A673 (cell line): Measurements from ENCODE around the gene POMT2. TPM values are rescaled to one million over a fixed set of nuclear protein-coding genes. Genes with fewer than 3 reads are reported as not detected.

Experiments used
- BruUV-seq: library from RNA; stranded (reverse); fragments of 400-500 nt; replicated peaks from 2 replicates; lab custom pipeline; 2021; lab: Mats Ljungman, UMichigan
- CTCF ChIA-PET: fragments of 300-600 bp; sonication (Branson Sonifier 250); formaldehyde crosslinking; loops from one replicate; lab custom pipeline; 2022; ENCODE audit warnings: antibody characterized with exemption; lab: Charles Lee
- POLR2A ChIA-PET: fragments of 300-600 bp; sonication (Branson Sonifier 250); formaldehyde crosslinking; loops from one replicate; lab custom pipeline; 2022; ENCODE audit warnings: antibody characterized with exemption; ENCODE audit not compliant: low non-redundant PET; lab: Charles Lee
- DNase-seq: peaks from one replicate; pipeline ENCODE4 v3.0.0-alpha.2; 2015; ENCODE audit warnings: low spot score
- H3K27ac ChIP-seq: fragments of 200-600 bp; sonication (generic); 2 replicates; pipeline ENCODE4 v1.5.1; 2016; ENCODE audit warnings: mixed run types, low read depth, mild to moderate bottlenecking, mixed read lengths, antibody characterized with exemption, low read length; ENCODE audit not compliant: poor library complexity, severe bottlenecking
- H3K27me3 ChIP-seq: fragments of 200-600 bp; sonication (generic); replicated peaks from 2 replicates; pipeline ENCODE4 v1.6.1; 2017; ENCODE audit warnings: mixed run types, low read depth, mild to moderate bottlenecking, mixed read lengths, antibody characterized with exemption, low read length; ENCODE audit not compliant: insufficient read depth, poor library complexity
- H3K36me3 ChIP-seq: fragments of 200-600 bp; sonication (generic); 2 replicates; pipeline ENCODE4 v1.6.1; 2016; ENCODE audit warnings: mixed run types, mild to moderate bottlenecking, mixed read lengths, antibody characterized with exemption, low read length; ENCODE audit not compliant: insufficient read depth, poor library complexity, severe bottlenecking
- H3K4me1 ChIP-seq: fragments of 200-600 bp; sonication (generic); 2 replicates; pipeline ENCODE4 v1.6.1; 2017; ENCODE audit warnings: mixed run types, mild to moderate bottlenecking, mixed read lengths, antibody characterized with exemption, low read length; ENCODE audit not compliant: insufficient read depth, poor library complexity, severe bottlenecking
- H3K4me3 ChIP-seq: fragments of 200-600 bp; sonication (generic); 2 replicates; pipeline ENCODE4 v1.5.1; 2016; ENCODE audit warnings: low read depth, mixed run types, mild to moderate bottlenecking, mixed read lengths, low read length; ENCODE audit not compliant: poor library complexity, severe bottlenecking
- H3K9me3 ChIP-seq: fragments of 200-600 bp; sonication (generic); 2 replicates; pipeline ENCODE4 v1.6.1; 2016; ENCODE audit warnings: mixed run types, low read depth, mild to moderate bottlenecking, mixed read lengths, antibody characterized with exemption, low read length; ENCODE audit not compliant: poor library complexity, severe bottlenecking
- CTCF ChIP-seq: fragments of 300-800, 200-600 bp; sonication (generic); conservative IDR thresholded peaks from 2 replicates; pipeline ENCODE4 v1.5.1; 2017; ENCODE audit warnings: low read depth, mild to moderate bottlenecking, antibody characterized with exemption, low read length, moderate library complexity, mixed read lengths
- EZH2 ChIP-seq: fragments of 200-600 bp; sonication (generic); IDR thresholded peaks from 2 replicates; pipeline ENCODE4 v1.6.1; 2017; ENCODE audit warnings: borderline replicate concordance, low read depth, mild to moderate bottlenecking, mixed read lengths, antibody characterized with exemption, low read length; ENCODE audit not compliant: poor library complexity, severe bottlenecking
- intact Hi-C: fragments of 100-400 bp; cut with micrococcal nuclease; formaldehyde crosslinking; loops from one replicate; pipeline ENCODE4 v1.10.0; 2022; ENCODE audit not compliant: unreplicated experiment
- total RNA-seq: library from RNA; stranded (reverse); gene quantifications from 2 replicates; pipeline ENCODE4 v1.2.3, GENCODE V29; 2021

Gene POMT2
- total RNA-seq, 1 experiment from 2014 or later: 55.6 TPM

DNA sequence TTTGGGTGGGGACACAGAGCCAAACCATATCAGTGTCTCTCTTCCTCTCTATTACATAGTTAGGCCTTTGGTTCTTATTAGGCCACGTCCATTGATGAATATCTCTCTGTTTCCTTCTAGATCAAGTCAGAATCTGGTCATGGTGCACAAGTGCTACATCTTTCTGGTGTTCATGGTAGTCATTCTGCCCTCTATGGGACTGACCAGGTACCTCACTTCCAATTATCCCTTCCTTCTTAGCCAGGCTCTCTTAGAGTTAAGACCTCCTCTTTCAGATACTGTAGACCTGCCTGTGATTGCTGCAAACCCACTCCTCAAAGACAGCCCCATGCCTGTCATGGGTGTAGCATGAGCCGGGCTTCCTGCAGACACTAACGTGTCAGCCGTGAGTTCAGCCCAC is 74.9 kb downstream of the POMT2 start:
- no peak for DNase-seq
- no peak overlapping the region for H3K4me3 ChIP-seq
- no peaks in the 10 kb centered on the region for H3K9me3 ChIP-seq
- no peaks in the 10 kb centered on the region for H3K36me3 ChIP-seq
- no TSS peak for BruUV-seq
- H3K27me3 ChIP-seq: no peaks in the 10 kb centered on the region
- TF ChIP-seq EZH2 (no peak), CTCF (0 out of 2 replicates have a peak, but pooled peaks have one; percentile 21)
- H3K27ac ChIP-seq: no peak overlapping the region
- H3K4me1 ChIP-seq: no peaks in the 10 kb centered on the region
- intact Hi-C loops: no loop called here
- CTCF ChIA-PET: no interaction called here
- POLR2A ChIA-PET: no interaction called here

DNA sequence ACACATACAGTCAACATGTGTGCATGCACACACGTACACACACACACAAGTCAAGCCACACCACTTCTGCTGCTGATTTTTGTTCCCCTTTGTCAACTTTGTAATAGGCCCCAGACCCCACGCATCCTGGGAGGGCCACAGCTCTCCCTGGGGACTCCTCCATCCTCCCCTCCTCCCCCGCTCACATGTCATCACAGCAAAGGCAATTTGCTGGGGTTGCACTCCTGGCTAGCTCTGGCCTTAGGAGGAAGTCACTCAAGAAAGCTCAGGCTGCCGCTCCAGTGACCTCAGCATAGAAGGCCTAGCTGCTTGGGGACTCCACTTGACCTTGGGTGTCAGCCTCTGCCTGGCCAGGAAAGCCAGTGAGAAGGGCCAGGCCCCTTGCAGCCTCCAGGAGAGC is 76.8 kb downstream of the POMT2 start:
- intact Hi-C loops: no loop called here
- TF ChIP-seq EZH2 (no peak), CTCF (no peak)
- Histone ChIP-seq H3K27ac (no peak overlapping the region), H3K9me3 (no peaks in the 10 kb centered on the region), H3K36me3 (no peaks in the 10 kb centered on the region), H3K4me1 (no peaks in the 10 kb centered on the region), H3K27me3 (no peaks in the 10 kb centered on the region), H3K4me3 (no peak overlapping the region)
- BruUV-seq: no TSS peak
- DNase-seq: no peak
- ChIA-PET POLR2A (no interaction called here), CTCF (no interaction called here)

DNA sequence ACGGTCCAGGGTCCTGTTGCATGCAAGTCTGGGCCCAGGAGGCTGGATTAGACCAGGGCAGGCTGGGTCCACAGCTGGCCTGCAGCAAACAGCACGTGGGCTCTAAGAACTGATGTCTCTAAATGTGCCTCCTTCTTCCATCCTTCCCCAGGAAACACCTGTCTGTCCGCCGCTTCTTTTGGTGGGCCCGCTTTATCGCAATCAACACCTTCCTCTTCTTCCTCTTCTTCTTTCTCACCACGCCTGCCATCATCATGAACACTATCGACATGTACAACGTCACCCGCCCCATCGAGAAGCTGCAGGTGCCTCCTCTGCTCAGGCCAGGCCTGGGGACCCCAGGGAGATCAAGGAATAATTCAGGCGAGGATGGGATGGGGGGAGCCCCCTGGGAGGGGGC is 77.9 kb downstream of the POMT2 start:
- Histone ChIP-seq H3K27me3 (no peaks in the 10 kb centered on the region), H3K4me3 (no peak overlapping the region), H3K36me3 (no peaks in the 10 kb centered on the region), H3K9me3 (no peaks in the 10 kb centered on the region), H3K4me1 (no peaks in the 10 kb centered on the region), H3K27ac (no peak overlapping the region)
- no peak for TF ChIP-seq EZH2
- no peak for TF ChIP-seq CTCF
- ChIA-PET CTCF (no interaction called here), POLR2A (no interaction called here)
- no TSS peak for BruUV-seq
- intact Hi-C loops: no loop called here
- DNase-seq: no peak
